Measurements from ENCODE around the gene ITCH.

The ITCH gene

DNA sequence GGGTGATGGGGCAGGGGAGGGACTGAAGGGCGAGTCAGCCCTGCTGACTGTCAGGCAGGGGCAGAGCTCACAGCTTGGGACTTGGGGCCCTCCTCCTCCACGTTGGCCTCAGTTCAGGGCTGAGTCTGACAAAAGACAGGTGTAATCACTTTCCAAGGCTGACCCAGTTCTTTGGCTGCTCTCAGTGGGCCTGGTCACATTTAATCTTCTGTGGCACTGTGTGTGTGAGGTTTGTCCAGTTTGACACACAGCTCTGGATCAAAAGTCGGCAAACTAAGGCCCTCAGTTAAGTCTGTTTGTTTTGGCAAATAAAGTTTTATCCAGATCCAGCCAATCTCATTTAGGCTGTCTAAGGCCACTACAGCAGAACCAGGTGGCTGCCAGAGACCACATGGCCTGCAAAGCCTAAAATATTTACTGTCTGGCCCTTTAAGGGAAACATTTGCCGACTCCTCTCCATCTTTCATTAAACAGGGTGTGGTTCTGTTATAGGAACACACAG lies 190.3 kb downstream of the ITCH start:
- no peak for DNase-seq (ENCODE audit: low read depth)

DNA sequence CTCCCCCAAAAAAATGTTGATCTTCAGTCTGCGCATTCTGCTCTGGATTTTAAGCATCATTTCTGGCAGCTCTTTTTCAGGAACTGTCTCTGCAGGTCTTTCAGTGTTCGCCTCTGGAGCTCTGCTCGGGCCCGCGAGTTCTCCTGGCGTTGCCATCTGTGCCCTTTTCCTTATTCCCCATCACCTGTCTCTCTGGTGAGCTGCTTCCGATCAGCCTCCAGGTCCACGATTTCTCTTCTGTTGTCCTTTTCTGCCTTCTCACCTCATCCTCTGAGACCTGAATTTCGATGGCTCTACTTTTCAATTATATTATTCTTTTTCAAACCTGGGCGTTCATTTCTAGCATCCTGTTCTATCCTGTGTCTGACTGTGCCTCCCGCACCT lies 194.9 kb downstream of the ITCH start:
- no peak for DNase-seq (ENCODE audit: low read depth)

DNA sequence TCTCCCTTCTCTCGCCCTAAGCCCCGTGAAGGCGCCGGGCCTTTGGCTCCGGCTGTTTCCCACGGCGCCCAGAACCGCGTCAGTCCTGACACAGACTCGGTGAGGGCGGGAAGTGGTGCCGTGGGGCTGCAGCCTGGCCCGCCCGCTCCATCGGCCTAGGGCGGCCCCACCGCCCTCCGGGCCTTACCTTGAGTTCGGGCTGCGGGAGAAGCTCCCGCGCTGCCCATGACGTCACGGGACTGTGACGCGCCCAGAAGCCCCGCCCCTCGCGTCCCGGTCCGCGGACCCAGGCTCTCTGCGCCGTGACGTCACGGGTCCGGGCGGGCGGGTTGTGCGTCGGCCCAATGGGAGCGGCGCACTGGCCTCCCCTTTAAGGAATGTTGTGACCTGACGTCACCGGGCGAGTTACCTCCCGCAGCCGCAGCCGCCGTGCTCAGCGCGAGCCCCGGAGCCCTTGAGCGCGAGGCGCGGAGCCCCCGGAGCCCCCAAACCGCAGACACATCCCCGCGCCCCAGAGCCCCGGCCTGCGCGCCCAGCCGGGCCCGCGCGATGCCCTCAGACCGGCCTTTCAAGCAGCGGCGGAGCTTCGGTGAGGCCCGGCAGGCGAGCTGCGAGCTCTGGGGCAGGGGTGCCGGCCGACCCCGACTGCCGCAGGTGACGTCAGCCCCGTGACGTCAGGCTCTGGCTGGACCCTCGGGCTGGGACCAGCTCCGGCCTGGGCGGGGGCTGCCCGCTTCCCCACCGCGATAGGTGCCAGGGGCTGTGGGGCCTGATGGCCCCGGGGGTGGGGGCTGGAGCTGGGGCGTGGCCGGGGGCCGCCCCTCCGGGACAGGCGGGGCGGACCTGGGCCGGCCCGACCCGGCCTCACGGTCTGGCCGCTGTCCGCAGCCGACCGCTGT lies 195.5 kb downstream of the ITCH start, which contains the start of gene MAP1LC3A:
TSS of gene MAP1LC3A (plus strand) at position 399 of the 899 bp plus-strand sequence. CDS start at position 550, 151 bp downstream.
- peak; percentile 65 for DNase-seq (ENCODE audit: low read depth)

DNA sequence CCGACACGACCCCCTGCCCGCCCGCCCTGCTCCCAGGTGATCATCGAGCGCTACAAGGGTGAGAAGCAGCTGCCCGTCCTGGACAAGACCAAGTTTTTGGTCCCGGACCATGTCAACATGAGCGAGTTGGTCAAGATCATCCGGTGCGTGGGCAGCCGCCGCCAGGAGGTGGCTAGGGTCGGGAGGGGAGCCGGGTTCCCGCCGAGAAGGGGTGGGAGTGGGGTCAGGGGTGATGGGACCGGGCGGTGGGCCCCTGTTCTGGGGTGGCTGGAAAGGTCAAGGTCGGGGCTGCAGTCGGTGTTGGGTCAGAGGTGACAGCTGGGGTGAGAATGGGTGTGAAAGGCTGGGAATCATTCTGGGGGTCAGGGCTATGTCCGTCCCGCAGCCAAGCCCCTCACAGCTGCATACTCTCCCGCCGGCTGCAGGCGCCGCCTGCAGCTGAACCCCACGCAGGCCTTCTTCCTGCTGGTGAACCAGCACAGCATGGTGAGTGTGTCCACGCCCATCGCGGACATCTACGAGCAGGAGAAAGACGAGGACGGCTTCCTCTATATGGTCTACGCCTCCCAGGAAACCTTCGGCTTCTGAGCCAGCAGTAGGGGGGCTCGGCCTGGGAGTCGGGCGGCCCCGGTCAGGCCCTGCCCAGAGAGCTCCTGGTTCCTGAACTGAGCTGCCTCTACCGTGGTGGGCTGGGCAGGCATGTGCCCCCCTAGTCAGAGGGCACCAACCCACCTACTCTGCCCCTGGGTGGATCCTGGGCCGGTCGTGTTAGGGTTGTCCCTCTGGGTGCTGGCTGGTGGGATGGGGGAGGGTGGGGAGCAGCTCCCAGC lies 196.5 kb downstream of the ITCH start:
- DNase-seq (ENCODE audit: low read depth), result no peak

DNA sequence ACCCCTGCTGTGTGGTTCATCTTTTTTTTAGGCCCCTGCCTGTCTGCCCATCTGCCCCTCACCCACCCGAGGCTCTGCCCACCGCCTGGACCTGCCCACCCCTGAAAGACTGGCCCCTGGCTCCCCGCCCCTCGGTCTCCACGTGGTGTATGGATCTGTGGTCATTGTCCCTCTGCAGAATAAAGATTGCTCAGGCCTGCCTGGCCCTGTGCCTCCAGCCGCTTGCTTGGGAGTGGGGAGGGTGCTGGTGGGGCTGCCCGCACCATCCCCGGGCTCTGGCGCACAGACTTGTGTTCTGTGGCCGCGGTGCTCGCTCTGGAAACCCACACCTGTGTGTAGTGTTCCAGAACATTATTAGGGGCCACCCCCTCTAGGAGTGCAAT lies 197.1 kb downstream of the ITCH start:
- DNase-seq (ENCODE audit: low read depth), result no peak

DNA sequence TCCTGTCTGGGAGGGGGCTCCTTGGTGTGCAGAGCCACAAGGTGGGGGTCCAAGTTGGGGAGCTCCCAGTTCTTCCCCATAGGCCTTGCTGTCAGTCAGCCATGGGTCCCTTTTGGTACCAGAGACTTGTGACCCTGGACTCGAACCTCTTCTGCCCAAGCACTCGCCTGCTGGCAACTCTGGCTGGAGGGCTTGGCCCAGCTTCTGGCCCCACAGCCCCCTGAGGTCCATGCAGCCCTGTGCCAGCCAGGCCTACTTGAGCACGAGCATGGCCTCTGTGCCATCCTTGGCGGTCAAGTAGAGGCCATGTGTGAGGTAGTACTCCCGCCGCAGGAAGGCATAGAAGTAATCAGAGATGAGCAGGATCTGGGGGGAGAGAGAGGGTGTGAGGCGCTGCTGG lies 197.5 kb downstream of the ITCH start:
- no peak for DNase-seq (ENCODE audit: low read depth)
